Ectodermal cell (in vitro differentiated cells): Measurements from ENCODE around the gene SHC4.

Experiments used
- H3K27ac ChIP-seq: 2 replicates; pipeline ENCODE4 v1.7.0; 2013; ENCODE audit warnings: mild to moderate bottlenecking, low read depth, low read length; ENCODE audit not compliant: insufficient read depth, poor library complexity, severe bottlenecking
- H3K27me3 ChIP-seq: 2 replicates; pipeline ENCODE4 v1.7.0; 2013; ENCODE audit warnings: mild to moderate bottlenecking, low read length; ENCODE audit not compliant: insufficient read depth, control insufficient read depth, poor library complexity, severe bottlenecking
- H3K36me3 ChIP-seq: one replicate; pipeline ENCODE4 v1.7.0; 2013; ENCODE audit warnings: low read length; ENCODE audit not compliant: control insufficient read depth, insufficient read depth
- H3K4me1 ChIP-seq: one replicate; pipeline ENCODE4 v1.7.0; 2013; ENCODE audit warnings: low read length; ENCODE audit not compliant: control insufficient read depth, insufficient read depth
- H3K4me3 ChIP-seq: 2 replicates; pipeline ENCODE4 v1.7.0; 2013; ENCODE audit warnings: low read depth, low read length, control low read depth; ENCODE audit not compliant: insufficient read depth
- H3K9me3 ChIP-seq: 2 replicates; pipeline ENCODE4 v1.7.0; 2013; ENCODE audit warnings: mild to moderate bottlenecking, low read length, moderate library complexity; ENCODE audit not compliant: control insufficient read depth
- WGBS, 2 experiments: methylation state at CpG; one replicate each; pipeline ENCODE4 v1.1.7; 2013; ENCODE audit warnings: missing lambda C conversion rate in 2 of 2; 5-methylcytosine and 5-hydroxymethylcytosine counted together

SHC4 gene

DNA sequence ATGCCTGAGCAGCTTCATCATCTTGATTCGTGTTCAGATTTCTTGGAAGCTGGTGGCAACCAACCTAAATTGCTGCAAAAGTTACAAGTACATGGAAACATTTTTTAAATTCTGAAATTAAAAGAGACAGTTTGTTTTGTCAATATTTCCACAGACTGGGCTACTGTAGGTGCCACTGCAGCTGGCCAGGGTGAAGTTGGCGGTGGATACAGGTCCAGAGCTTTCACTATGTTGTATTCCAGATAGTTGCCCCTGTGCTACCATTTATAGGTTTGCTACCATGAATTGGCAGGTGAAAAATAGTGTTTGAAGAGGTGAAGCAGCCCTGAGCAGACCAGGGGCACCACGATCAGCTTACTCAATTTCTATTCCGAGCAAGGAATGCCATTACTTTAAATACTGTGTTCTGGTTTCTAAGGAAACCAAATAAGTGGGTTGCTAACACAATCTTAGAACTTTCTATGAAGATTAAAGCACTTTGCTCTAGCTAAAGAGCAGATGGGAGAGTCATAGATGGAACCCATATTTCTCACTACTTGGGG is 21.2 kb upstream of the SHC4 start:
- H3K9me3 ChIP-seq = no peaks in the 10 kb centered on the region
- no peak overlapping the region for H3K4me3 ChIP-seq
- H3K27me3 ChIP-seq = no peaks in the 10 kb centered on the region
- no peak overlapping the region for H3K27ac ChIP-seq
- H3K36me3 ChIP-seq = no peaks in the 10 kb centered on the region
- H3K4me1 ChIP-seq = no peaks in the 10 kb centered on the region
- WGBS, 2 experiments = 91 to 98% methylated on average over 4 of the region's 4 CpGs

DNA sequence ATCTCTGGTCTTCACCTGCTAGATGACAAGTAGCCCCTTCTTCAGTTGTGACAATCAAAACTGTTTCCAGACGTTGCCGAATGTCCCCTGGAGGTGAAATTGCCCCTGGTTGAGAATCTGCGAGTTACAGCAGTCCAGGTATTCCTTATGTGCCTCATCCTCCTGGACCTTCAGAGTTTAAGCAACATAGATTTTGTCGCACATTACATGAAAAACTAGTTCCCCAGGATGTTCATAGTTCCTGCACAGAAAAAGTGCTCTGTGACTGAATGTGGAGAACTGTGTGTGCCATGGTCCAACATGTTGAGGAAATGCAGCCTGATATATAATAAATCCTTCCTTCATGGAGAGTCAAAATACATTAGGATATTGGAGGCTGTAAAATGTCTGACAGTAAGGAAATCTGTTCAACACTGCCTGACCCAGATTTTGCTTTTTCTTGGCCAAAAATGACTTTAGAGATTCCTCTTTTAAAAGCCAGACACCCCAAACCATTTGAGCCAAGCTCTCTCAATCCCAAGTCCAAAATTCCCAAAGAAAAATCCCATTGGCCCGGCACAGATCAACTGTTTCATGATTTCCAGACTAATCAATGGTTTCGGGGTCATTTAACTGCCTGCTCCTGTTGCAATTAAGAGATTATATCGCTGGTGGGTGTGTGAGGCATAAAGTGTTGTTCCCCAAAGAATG is 20.4 kb upstream of the SHC4 start:
- H3K27me3 ChIP-seq = no peaks in the 10 kb centered on the region
- H3K4me1 ChIP-seq = no peaks in the 10 kb centered on the region
- no peak overlapping the region for H3K27ac ChIP-seq
- no peak overlapping the region for H3K4me3 ChIP-seq
- no peaks in the 10 kb centered on the region for H3K36me3 ChIP-seq
- H3K9me3 ChIP-seq = no peaks in the 10 kb centered on the region
- WGBS, 2 experiments = 83 to 92% methylated on average over 5 to 7 of the region's 7 CpGs

GRCh38 chr15:48983300-48983699 is 19.6 kb upstream of the SHC4 start:
- 84 to 91% methylated on average over 5 of the region's 5 CpGs for WGBS, 2 experiments
- no peak overlapping the region for H3K27ac ChIP-seq
- H3K9me3 ChIP-seq = no peaks in the 10 kb centered on the region
- no peaks in the 10 kb centered on the region for H3K4me1 ChIP-seq
- no peak overlapping the region for H3K4me3 ChIP-seq
- H3K27me3 ChIP-seq = no peaks in the 10 kb centered on the region
- no peaks in the 10 kb centered on the region for H3K36me3 ChIP-seq

GRCh38 chr15:48981941-48982340 is 18.2 kb upstream of the SHC4 start:
- 86 to 90% methylated on average over 4 of the region's 4 CpGs for WGBS, 2 experiments
- Histone ChIP-seq H3K4me3 (no peak overlapping the region), H3K36me3 (no peaks in the 10 kb centered on the region), H3K27me3 (no peaks in the 10 kb centered on the region), H3K27ac (no peak overlapping the region), H3K9me3 (no peaks in the 10 kb centered on the region), H3K4me1 (no peaks in the 10 kb centered on the region)

DNA sequence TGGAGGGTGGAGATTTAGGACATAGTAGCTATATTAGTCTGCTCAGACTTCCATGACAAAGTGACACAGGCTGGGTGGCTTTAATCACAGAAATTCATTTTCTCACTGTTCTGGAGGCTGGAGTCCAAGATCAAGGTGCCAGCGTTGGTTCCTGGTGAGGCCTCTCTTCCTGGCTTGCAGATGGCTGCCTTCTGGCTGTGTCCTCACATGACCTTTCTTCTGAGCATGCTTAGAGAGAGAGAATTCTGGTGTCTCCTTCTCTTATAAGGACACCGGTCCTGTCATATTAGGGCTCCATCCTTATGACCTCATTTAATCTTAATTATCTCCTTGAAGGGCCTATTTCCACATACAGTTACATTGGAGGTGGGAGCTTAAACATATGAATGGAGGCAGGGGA is 14.9 kb upstream of the SHC4 start:
- peaks cover 10% of the 10 kb centered on the region for H3K4me1 ChIP-seq
- H3K27ac ChIP-seq = no peak overlapping the region
- WGBS, 2 experiments = 89 to 94% methylated on average over 2 of the region's 2 CpGs
- no peaks in the 10 kb centered on the region for H3K36me3 ChIP-seq
- no peak overlapping the region for H3K4me3 ChIP-seq
- no peaks in the 10 kb centered on the region for H3K9me3 ChIP-seq
- no peaks in the 10 kb centered on the region for H3K27me3 ChIP-seq

- no peak overlapping the region for H3K27ac ChIP-seq
- H3K9me3 ChIP-seq = no peaks in the 10 kb centered on the region
- H3K27me3 ChIP-seq = no peaks in the 10 kb centered on the region
- H3K4me3 ChIP-seq = peak overlapping the region; percentile 45
- peaks cover 10% of the 10 kb centered on the region for H3K4me1 ChIP-seq
- no peaks in the 10 kb centered on the region for H3K36me3 ChIP-seq
- WGBS, 2 experiments = 82 to 87% methylated on average over 17 of the region's 17 CpGs
Observed at GRCh38 chr15:48976444-48977088, 12.8 kb upstream of the SHC4 start.

DNA sequence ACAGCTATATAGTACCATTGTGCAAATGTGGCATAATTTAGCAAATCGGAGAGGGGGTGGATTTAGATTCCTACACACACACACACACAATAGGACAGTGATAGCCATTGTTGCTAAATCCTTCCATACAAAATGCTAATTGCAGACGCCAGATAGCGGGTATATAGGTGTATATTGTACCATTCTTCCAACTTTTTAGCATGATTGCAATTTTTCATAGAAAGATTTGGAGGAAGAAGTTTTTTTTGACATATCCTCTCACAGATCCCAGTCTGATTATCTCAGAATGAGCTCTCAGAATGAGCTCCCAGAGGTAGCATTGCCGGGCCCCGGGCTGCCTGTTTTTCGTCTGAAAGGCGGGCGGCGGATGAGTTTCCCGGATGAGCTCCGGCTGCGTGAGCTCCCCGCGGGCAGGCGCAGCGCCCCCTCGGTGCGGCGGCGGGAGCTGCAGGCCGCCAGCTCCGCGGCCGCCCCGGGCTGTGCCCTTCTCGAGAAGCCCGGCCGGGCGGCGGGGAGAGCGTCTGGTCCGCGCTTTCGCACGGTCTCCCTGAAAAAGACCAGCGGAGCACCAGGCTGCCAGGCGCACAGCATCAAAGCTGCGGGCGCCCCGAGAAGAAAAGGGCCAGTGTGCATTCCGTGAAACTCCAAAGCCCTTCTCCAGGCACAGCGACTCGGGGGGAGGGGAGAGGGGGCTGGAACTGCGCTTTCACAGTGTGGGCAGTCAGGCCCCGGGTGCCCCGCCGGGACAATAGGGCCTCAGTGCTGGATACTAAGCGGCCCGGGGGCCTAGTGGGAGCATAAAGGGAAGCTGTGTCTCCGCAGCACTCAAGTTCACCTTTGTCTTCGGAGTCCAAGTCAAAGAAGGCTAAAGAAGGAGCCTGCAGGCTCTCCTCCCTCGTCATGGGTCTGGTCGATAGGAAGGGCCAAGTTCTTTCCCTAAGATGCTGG is 12.0 kb upstream of the SHC4 start:
- Histone ChIP-seq H3K36me3 (no peaks in the 10 kb centered on the region), H3K4me3 (peak overlapping the region; percentile 45), H3K27me3 (no peaks in the 10 kb centered on the region), H3K9me3 (no peaks in the 10 kb centered on the region), H3K4me1 (peaks cover 10% of the 10 kb centered on the region), H3K27ac (peak overlapping the region; percentile 79)
- WGBS, 2 experiments = 2 to 3% methylated on average over 50 to 53 of the region's 53 CpGs

DNA sequence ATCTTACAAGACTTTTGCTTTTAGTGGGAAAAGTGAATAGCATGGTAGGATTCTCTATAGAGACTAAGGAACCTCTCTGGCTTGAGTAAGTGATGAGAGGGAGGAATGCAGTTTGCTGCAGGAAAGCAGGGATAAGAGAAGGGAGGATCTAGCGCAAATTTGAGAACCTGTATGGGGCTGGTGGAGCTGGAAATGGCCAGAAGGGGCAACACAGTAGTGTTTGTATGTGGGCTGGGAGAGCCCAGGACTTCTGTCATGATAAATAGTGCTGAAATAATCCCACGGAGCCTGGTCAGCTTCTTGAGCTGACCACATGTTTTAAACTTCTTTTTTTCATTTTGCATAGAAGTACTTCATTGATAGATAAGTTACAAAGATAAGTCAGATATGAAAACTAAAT is 11.2 kb upstream of the SHC4 start:
- Histone ChIP-seq H3K36me3 (no peaks in the 10 kb centered on the region), H3K27me3 (no peaks in the 10 kb centered on the region), H3K4me3 (no peak overlapping the region), H3K9me3 (no peaks in the 10 kb centered on the region), H3K27ac (no peak overlapping the region), H3K4me1 (peaks cover 10% of the 10 kb centered on the region)
- WGBS, 2 experiments = 42 to 47% methylated on average over 2 of the region's 2 CpGs

- Histone ChIP-seq H3K4me3 (no peak overlapping the region), H3K36me3 (no peaks in the 10 kb centered on the region), H3K4me1 (peaks cover 10% of the 10 kb centered on the region), H3K27me3 (no peaks in the 10 kb centered on the region), H3K9me3 (no peaks in the 10 kb centered on the region), H3K27ac (no peak overlapping the region)
- WGBS, 2 experiments = 94 to 95% methylated on average over 35 of the region's 35 CpGs
Observed at GRCh38 chr15:48972750-48973503, 9.2 kb upstream of the SHC4 start.
